ENCODE measurements around the gene GABRR3. TPM values are rescaled to one million over a fixed set of nuclear protein-coding genes. Genes with fewer than 3 reads are reported as not detected.

GABRR3 gene
- total RNA-seq, 1 experiment from 2014 or later = not detected

DNA sequence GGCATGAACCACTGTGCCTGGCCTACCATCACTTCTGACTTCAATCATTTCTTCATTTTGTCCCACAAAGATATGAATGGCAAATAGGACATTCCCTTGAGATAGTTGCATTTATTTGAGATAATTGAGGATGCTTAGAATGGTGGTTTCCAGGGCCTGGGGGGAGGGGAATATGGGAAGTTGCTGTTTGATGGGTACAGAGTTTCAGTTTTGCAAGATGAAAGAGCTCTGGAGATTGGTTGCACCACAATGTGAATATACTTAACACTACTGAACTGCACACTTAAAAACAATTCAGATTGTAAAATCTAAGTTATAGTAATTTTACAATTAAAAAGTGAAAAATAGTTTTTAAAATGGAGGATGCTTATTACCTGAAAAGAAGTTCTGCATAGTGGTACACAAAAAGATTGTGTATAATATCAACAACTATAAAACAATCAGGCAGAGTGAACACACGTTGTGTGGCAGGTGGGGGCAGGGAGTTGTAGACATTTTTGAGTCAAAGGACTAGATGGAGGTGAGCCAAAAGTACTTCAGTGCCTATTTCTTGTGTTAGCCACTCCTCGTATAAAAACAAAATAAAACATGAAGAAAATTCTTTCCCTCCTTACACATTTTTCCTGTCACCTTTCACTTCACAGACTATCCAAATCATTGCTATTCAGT is 44.4 kb downstream of the GABRR3 start:
- Histone ChIP-seq H3K4me1 (0 out of 2 replicates have a peak, but pooled peaks cover 9% of the 10 kb centered on the region), H3K27me3 (replicated peaks; ENCODE audit: control insufficient read depth, insufficient read depth, low read length) (no peaks in the 10 kb centered on the region), H3K9me3 (no peaks in the 10 kb centered on the region), H3K36me3 (ENCODE audit: control insufficient read depth, insufficient read depth, low read length) (no peaks in the 10 kb centered on the region), H3K4me3 (ENCODE audit: low read depth, low read length) (no peak overlapping the region)
- Mint-ChIP-seq H3K36me3 (ENCODE audit: insufficient read depth, unreplicated experiment) (no peaks in the 10 kb centered on the region), H3K9me3 (ENCODE audit: unreplicated experiment) (peaks cover 9% of the 10 kb centered on the region), H3K4me1 (ENCODE audit: low read depth, unreplicated experiment) (no peaks in the 10 kb centered on the region), H3K27ac (ENCODE audit: unreplicated experiment) (no peak overlapping the region), H3K4me3 (ENCODE audit: unreplicated experiment) (no peak overlapping the region), H3K27me3 (ENCODE audit: insufficient read depth, unreplicated experiment) (no peaks in the 10 kb centered on the region)
- no TSS peak for BruUV-seq (replicated peaks)
- TF ChIP-seq, protein P1, sequence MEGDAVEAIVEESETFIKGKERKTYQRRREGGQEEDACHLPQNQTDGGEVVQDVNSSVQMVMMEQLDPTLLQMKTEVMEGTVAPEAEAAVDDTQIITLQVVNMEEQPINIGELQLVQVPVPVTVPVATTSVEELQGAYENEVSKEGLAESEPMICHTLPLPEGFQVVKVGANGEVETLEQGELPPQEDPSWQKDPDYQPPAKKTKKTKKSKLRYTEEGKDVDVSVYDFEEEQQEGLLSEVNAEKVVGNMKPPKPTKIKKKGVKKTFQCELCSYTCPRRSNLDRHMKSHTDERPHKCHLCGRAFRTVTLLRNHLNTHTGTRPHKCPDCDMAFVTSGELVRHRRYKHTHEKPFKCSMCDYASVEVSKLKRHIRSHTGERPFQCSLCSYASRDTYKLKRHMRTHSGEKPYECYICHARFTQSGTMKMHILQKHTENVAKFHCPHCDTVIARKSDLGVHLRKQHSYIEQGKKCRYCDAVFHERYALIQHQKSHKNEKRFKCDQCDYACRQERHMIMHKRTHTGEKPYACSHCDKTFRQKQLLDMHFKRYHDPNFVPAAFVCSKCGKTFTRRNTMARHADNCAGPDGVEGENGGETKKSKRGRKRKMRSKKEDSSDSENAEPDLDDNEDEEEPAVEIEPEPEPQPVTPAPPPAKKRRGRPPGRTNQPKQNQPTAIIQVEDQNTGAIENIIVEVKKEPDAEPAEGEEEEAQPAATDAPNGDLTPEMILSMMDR (IDR thresholded peaks at IDR 0.05; ENCODE audit: insufficient read depth in 1 of 2, low read depth in 1 of 2, low read length in 1 of 2, severe bottlenecking in 1 of 2, unreplicated experiment in 1 of 2) = no peak
- CTCF ChIA-PET = no interaction called here
- POLR2A ChIA-PET = no interaction called here
- no peak for DNase-seq
- intact Hi-C loops (cut with micrococcal nuclease; ENCODE audit: unreplicated experiment) = no loop called here

DNA sequence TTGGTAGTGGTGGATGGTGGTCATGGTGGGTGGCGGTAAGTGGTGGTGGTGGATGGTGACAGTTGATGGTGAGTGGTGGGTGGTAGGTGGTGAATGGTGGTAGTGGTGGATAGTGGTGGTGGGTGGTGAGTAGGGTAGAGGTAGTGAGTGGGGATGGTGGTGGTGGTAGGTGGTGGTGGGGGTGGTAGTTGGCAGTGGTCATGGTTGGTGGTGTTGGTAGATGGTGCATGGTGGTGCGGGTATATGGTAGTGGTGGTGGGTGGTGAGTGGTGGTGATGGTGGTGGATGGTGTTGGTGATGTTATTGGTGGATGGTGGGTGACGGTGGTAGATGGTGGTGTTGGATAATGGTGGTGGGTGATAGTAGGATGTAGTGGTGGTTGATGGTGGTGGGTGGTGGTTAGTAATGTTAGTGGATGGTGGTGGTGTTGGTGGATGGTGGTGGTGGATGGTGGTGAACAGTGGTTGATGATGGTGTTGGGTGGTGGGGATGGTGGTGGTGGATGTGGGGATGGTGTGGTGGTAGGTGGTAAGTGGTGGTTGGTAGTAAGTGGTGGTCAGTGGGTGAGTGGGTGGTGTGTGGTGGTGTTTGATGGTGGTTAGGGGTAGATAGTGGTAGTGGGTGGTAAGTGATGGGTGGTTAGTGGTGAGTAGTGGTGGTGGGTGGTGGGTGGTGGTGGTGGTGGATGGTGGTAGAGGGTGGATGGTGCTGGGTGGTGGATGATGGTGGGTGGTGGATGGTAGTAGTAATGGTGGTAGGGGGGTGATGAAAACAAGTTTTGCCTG is 46.1 kb downstream of the GABRR3 start:
- Mint-ChIP-seq H3K4me1 (ENCODE audit: low read depth, unreplicated experiment) (no peaks in the 10 kb centered on the region), H3K36me3 (ENCODE audit: insufficient read depth, unreplicated experiment) (no peaks in the 10 kb centered on the region), H3K9me3 (ENCODE audit: unreplicated experiment) (peaks cover 9% of the 10 kb centered on the region), H3K27me3 (ENCODE audit: insufficient read depth, unreplicated experiment) (no peaks in the 10 kb centered on the region), H3K4me3 (ENCODE audit: unreplicated experiment) (no peak overlapping the region), H3K27ac (ENCODE audit: unreplicated experiment) (no peak overlapping the region)
- ChIA-PET CTCF (no interaction called here), POLR2A (no interaction called here)
- no TSS peak for BruUV-seq (replicated peaks)
- no peaks in the 10 kb centered on the region for H3K9me3 ChIP-seq
- no peaks in the 10 kb centered on the region for H3K27me3 ChIP-seq (replicated peaks; ENCODE audit: control insufficient read depth, insufficient read depth, low read length)
- intact Hi-C loops (cut with micrococcal nuclease; ENCODE audit: unreplicated experiment) = no loop called here
- H3K36me3 ChIP-seq (ENCODE audit: control insufficient read depth, insufficient read depth, low read length) = no peaks in the 10 kb centered on the region
- TF ChIP-seq, protein P1 (IDR thresholded peaks at IDR 0.05; ENCODE audit: insufficient read depth in 1 of 2, low read depth in 1 of 2, low read length in 1 of 2, severe bottlenecking in 1 of 2, unreplicated experiment in 1 of 2) = no peak
- DNase-seq = no peak
- H3K4me3 ChIP-seq (ENCODE audit: low read depth, low read length) = no peak overlapping the region
- no peaks in the 10 kb centered on the region for H3K4me1 ChIP-seq

DNA sequence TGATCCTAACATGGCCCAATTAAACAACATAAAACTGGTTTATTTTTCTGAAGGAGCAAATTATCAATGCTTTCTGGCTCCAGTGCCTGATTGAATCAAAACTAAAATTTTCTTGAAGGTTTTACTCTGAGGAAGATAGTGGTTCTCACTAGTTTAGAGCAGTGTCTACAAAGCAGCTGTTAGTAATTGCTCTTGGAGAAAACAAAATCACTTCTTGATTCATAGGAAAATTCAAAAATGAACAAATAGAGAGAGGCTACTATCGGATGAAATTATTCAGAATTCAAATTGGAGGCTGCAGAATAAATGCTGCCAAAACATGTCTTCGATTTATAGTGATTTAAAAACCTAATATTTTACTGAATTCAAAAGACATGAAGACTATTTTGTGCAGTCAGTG is 47.8 kb downstream of the GABRR3 start:
- no peaks in the 10 kb centered on the region for H3K4me1 ChIP-seq
- Mint-ChIP-seq H3K9me3 (ENCODE audit: unreplicated experiment) (peaks cover 9% of the 10 kb centered on the region), H3K27me3 (ENCODE audit: insufficient read depth, unreplicated experiment) (no peaks in the 10 kb centered on the region), H3K4me1 (ENCODE audit: low read depth, unreplicated experiment) (no peaks in the 10 kb centered on the region), H3K4me3 (ENCODE audit: unreplicated experiment) (no peak overlapping the region), H3K27ac (ENCODE audit: unreplicated experiment) (no peak overlapping the region), H3K36me3 (ENCODE audit: insufficient read depth, unreplicated experiment) (no peaks in the 10 kb centered on the region)
- H3K36me3 ChIP-seq (ENCODE audit: control insufficient read depth, insufficient read depth, low read length) = no peaks in the 10 kb centered on the region
- BruUV-seq (replicated peaks) = no TSS peak
- no peak overlapping the region for H3K4me3 ChIP-seq (ENCODE audit: low read depth, low read length)
- DNase-seq = no peak
- intact Hi-C loops (cut with micrococcal nuclease; ENCODE audit: unreplicated experiment) = no loop called here
- ChIA-PET CTCF (no interaction called here), POLR2A (no interaction called here)
- H3K9me3 ChIP-seq = no peaks in the 10 kb centered on the region
- no peaks in the 10 kb centered on the region for H3K27me3 ChIP-seq (replicated peaks; ENCODE audit: control insufficient read depth, insufficient read depth, low read length)
- TF ChIP-seq, protein P1 (IDR thresholded peaks at IDR 0.05; ENCODE audit: insufficient read depth in 1 of 2, low read depth in 1 of 2, low read length in 1 of 2, severe bottlenecking in 1 of 2, unreplicated experiment in 1 of 2) = no peak

Data from Caco-2 (cell line).